ENCODE measurements around the gene C15orf61. TPM values are rescaled to one million over a fixed set of nuclear protein-coding genes. Genes with fewer than 3 reads are reported as not detected.

C15orf61 gene
- total RNA-seq, 4 donors from 2014 or later, result 6.5 to 8.5 (median 7.3) TPM

DNA sequence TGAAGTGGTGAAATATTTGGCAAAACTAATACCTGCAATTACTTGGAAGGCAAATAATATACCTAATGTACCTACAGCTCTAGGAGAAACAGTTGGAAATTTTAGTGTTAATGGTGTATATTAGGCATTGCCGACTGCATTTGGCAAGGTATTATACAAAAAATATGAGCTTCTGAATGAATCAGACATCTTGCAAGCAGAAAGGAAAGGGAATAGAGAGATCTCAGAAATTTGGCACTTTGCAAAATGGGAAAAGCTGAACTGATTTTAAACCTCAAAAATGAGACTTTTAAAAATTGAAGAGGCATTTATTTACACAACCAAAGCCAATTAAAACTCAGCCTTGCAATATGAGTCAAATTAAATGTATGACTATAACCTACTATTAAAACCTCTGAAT lies 40.2 kb upstream of the C15orf61 start:
- no peak for DNase-seq (ENCODE audit: low spot score in 2 of 2)
- Histone ChIP-seq H3K9me3 (peaks cover 0 to 3% (median 0%) of the 10 kb centered on the region in 4 donors), H3K4me3 (no peak overlapping the region), H3K27me3 (no peaks in the 10 kb centered on the region), H3K27ac (no peak overlapping the region), H3K36me3 (no peaks in the 10 kb centered on the region), H3K4me1 (no peaks in the 10 kb centered on the region)
- WGBS, 2 donors, result 58 to 59% methylated on average over 1 of the region's 1 CpG
- TF ChIP-seq POLR2A (IDR thresholded peaks at IDR 0.05) (no peak), EP300 (IDR thresholded peaks at IDR 0.05) (no peak)
- TF ChIP-seq, protein P1, sequence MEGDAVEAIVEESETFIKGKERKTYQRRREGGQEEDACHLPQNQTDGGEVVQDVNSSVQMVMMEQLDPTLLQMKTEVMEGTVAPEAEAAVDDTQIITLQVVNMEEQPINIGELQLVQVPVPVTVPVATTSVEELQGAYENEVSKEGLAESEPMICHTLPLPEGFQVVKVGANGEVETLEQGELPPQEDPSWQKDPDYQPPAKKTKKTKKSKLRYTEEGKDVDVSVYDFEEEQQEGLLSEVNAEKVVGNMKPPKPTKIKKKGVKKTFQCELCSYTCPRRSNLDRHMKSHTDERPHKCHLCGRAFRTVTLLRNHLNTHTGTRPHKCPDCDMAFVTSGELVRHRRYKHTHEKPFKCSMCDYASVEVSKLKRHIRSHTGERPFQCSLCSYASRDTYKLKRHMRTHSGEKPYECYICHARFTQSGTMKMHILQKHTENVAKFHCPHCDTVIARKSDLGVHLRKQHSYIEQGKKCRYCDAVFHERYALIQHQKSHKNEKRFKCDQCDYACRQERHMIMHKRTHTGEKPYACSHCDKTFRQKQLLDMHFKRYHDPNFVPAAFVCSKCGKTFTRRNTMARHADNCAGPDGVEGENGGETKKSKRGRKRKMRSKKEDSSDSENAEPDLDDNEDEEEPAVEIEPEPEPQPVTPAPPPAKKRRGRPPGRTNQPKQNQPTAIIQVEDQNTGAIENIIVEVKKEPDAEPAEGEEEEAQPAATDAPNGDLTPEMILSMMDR (IDR thresholded peaks at IDR 0.05), result no peak

DNA sequence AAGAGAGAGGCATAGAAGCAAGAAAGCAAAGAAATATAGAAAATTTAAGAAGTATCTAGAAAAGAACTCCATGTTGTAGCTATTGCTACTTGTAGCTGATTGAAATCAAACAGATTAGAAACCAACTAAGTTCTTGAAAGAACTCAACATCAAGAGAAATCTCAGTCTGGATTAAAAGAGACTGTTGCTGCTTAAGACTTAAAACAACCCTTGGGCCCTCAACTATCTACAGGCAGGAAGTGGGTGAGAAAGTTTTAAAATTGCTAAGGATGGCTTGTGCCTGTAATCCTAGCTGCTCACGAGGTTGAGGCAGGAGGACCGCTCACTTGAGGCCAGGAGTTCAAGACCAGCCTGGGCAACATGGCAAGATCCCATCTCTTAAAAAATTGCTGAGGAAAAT lies 39.3 kb upstream of the C15orf61 start:
- TF ChIP-seq EP300 (IDR thresholded peaks at IDR 0.05) (no peak), POLR2A (IDR thresholded peaks at IDR 0.05) (no peak)
- TF ChIP-seq, protein P1 (IDR thresholded peaks at IDR 0.05), result no peak
- Histone ChIP-seq H3K27ac (no peak overlapping the region), H3K4me1 (no peaks in the 10 kb centered on the region), H3K9me3 (peaks cover 0 to 3% (median 0%) of the 10 kb centered on the region in 4 donors), H3K4me3 (no peak overlapping the region), H3K27me3 (no peaks in the 10 kb centered on the region), H3K36me3 (no peaks in the 10 kb centered on the region)
- WGBS, 2 donors, result 92 to 98% methylated on average over 2 of the region's 2 CpGs
- no peak for DNase-seq (ENCODE audit: low spot score in 2 of 2)

DNA sequence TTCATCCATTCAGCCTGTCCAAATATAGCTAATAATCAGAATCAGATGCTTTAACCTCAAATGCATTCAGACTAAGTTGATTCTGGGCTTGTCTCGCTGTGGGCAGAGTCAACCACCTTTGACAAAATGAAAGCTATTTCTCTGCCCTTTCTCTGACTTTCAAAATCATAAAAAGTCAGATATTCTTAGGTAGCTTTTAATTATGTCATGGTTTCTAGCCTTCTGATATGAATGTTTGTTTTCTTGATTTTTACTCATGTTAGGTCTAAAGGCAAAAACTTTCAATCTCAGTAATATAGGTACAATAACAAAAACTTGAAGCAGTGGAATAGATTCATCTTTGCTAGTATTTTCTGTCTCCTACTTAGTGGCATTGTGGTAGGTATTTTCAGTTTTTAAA lies 25.3 kb upstream of the C15orf61 start:
- Histone ChIP-seq H3K4me3 (no peak overlapping the region), H3K4me1 (no peaks in the 10 kb centered on the region), H3K27me3 (no peaks in the 10 kb centered on the region), H3K9me3 (no peaks in the 10 kb centered on the region), H3K27ac (no peak overlapping the region), H3K36me3 (peaks cover 0 to 5% (median 0%) of the 10 kb centered on the region in 3 donors)
- DNase-seq (ENCODE audit: low spot score in 2 of 2), result no peak
- TF ChIP-seq, protein P1 (IDR thresholded peaks at IDR 0.05), result no peak
- no peak for TF ChIP-seq POLR2A (IDR thresholded peaks at IDR 0.05)
- TF ChIP-seq EP300 (IDR thresholded peaks at IDR 0.05), result no peak
- WGBS, 2 donors, result 91 to 96% methylated on average over 1 of the region's 1 CpG

DNA sequence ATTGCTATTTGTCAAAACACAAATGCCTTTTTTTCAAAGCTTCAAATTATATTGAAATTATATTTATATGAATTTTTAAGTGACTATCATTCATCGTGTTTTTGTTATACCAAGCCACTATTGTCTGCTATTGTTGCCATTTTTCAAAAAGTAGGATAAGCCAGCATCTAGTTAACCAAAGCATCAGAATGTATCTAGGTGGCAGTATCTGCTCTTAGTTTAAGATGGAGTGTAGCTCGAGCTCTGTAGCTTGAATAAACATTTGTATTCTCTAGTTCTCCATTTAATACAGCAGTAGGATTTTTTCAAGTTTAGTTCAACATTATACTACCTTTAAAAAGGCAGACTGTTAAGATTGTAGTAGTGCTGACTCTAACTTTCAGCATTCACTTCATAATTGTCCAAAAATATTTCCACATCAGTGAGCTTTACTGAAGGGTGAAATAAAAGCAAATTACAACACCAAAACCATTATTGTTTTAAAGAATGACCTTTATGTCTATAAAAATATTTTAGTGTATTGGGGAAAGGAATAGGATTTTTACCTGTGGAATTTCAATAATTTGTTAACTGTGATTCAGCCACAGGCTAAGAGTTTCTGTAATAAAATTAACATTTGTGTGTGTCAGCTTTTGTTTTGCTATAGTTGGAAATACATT lies 19.6 kb upstream of the C15orf61 start:
- H3K4me1 ChIP-seq, result peaks cover 0 to 12% (median 0%) of the 10 kb centered on the region in 4 donors
- H3K36me3 ChIP-seq, result no peaks in the 10 kb centered on the region
- no peak for DNase-seq (ENCODE audit: low spot score in 2 of 2)
- H3K4me3 ChIP-seq, result no peak overlapping the region
- no peaks in the 10 kb centered on the region for H3K27me3 ChIP-seq
- H3K9me3 ChIP-seq, result no peaks in the 10 kb centered on the region
- peak overlapping the region in 1 of 4 donors; percentile 23 for H3K27ac ChIP-seq
- TF ChIP-seq, protein P1 (IDR thresholded peaks at IDR 0.05), result peak in 1 of 5 experiments; percentile 13
- no peak for TF ChIP-seq POLR2A (IDR thresholded peaks at IDR 0.05)
- WGBS, 2 donors, result 13 to 21% methylated on average over 2 of the region's 2 CpGs

DNA sequence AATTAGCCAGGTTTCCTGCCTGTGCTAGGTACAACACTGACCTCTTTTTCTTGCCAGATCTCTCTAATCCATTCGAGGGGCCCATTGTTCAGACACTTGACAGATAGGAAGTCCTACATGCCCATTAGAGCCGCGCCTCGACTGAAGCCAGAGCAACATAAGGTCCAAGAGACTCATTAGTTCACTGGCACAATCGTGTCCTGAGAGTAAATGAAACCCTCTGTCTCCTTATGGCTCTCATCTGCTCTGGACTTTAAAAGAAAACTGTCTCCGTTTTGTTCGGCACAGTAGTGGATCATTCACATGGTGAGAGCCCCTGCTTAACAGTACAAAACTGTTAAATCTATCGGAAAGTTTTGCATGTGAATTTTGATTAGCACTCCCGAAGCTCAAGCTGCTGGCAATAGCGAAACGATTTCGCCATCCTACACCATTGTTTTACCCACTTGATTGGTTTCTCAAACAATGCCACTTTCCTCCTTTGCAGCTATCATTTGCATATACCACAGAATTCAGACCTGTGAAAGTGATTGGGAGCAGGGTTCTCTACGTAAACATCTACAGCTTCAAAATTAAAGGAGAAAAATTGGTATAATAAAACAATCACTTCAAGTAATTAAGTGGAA lies 19.0 kb upstream of the C15orf61 start:
- Histone ChIP-seq H3K4me3 (peak overlapping the region in 1 of 4 donors; percentile 21), H3K27ac (peak overlapping the region in 1 of 4 donors; percentile 23), H3K9me3 (no peaks in the 10 kb centered on the region), H3K27me3 (no peaks in the 10 kb centered on the region), H3K4me1 (peaks cover 0 to 12% (median 1%) of the 10 kb centered on the region in 4 donors), H3K36me3 (no peaks in the 10 kb centered on the region)
- no peak for DNase-seq (ENCODE audit: low spot score in 2 of 2)
- 57 to 58% methylated on average over 13 of the region's 13 CpGs for WGBS, 2 donors
- TF ChIP-seq POLR2A (IDR thresholded peaks at IDR 0.05) (no peak), EP300 (IDR thresholded peaks at IDR 0.05) (no peak)
- TF ChIP-seq, protein P1 (IDR thresholded peaks at IDR 0.05), result no peak

Data from tibial nerve (tissue), 4 donors.